Urinary bladder (tissue), 4 donors: Measurements from ENCODE around the gene FANCC. TPM values are rescaled to one million over a fixed set of nuclear protein-coding genes. Genes with fewer than 3 reads are reported as not detected.
"Not testable (repeated sequence)": the region's sequence is repeated elsewhere in the genome, so short reads cannot be mapped to it uniquely, and the experiment has no call there.

ENCODE experiments used
- DNase-seq: peaks from one replicate; pipeline ENCODE4 v3.0.0-alpha.2; 2015; ENCODE audit errors: extremely low spot score
- H3K27ac ChIP-seq: one replicate; pipeline ENCODE4 v1.5.1; 2013; ENCODE audit warnings: low read depth, mild to moderate bottlenecking, moderate library complexity
- H3K36me3 ChIP-seq: one replicate; pipeline ENCODE4 v1.6.1; 2013; ENCODE audit warnings: mild to moderate bottlenecking, moderate library complexity; ENCODE audit not compliant: insufficient read depth
- H3K4me1 ChIP-seq: one replicate; pipeline ENCODE4 v1.6.1; 2013; ENCODE audit warnings: mild to moderate bottlenecking, moderate library complexity; ENCODE audit not compliant: insufficient read depth
- H3K4me3 ChIP-seq: one replicate; pipeline ENCODE4 v1.5.1; 2013; ENCODE audit warnings: low read depth, low read length
- WGBS: extraction: QIAGEN DNeasy Blood & Tissue Kit; methylation state at CpG from one replicate; pipeline ENCODE4 v1.1.7; 2013; 5-methylcytosine and 5-hydroxymethylcytosine counted together
- polyA plus RNA-seq: library from polyadenylated mRNA; stranded (reverse); fragments of 200-250 nt; gene quantifications from one replicate; pipeline ENCODE4 v1.2.3, GENCODE V29; 2013
- total RNA-seq: library from RNA; depleted of rRNA; stranded (reverse); fragments of >200 nt; gene quantifications from one replicate; pipeline ENCODE4 v1.2.3, GENCODE V29; 2014
- donor health status: healthy with polysubstance abuse.
- donor health status: healthy.

FANCC gene
- total and polyA plus RNA-seq, 2 donors: 4.6 to 25.7 TPM

- Histone ChIP-seq H3K36me3 (no peaks in the 10 kb centered on the region), H3K27ac (no peak overlapping the region), H3K4me3 (no peak overlapping the region), H3K4me1 (no peaks in the 10 kb centered on the region)
- WGBS: 46% methylated on average over 9 of the region's 9 CpGs
- DNase-seq: peak; percentile 37
These were observed 33.1 kb downstream of the FANCC start for GRCh38 chr9:95284162-95285080.

- Histone ChIP-seq H3K36me3 (no peaks in the 10 kb centered on the region), H3K4me1 (no peaks in the 10 kb centered on the region), H3K27ac (no peak overlapping the region), H3K4me3 (no peak overlapping the region)
- DNase-seq: no peak
- WGBS: 44% methylated on average over 2 of the region's 2 CpGs
These were observed 33.8 kb downstream of the FANCC start for GRCh38 chr9:95283673-95284072.

- H3K27ac ChIP-seq: no peak overlapping the region
- H3K4me1 ChIP-seq: no peaks in the 10 kb centered on the region
- no peak for DNase-seq
- H3K4me3 ChIP-seq: no peak overlapping the region
- H3K36me3 ChIP-seq: no peaks in the 10 kb centered on the region
These were observed 35.2 kb downstream of the FANCC start for GRCh38 chr9:95282332-95282731.

- no peak overlapping the region for H3K27ac ChIP-seq
- H3K4me3 ChIP-seq: no peak overlapping the region
- no peaks in the 10 kb centered on the region for H3K4me1 ChIP-seq
- no peak for DNase-seq
- H3K36me3 ChIP-seq: no peaks in the 10 kb centered on the region
- 98% methylated on average over 1 of the region's 1 CpG for WGBS
These were observed 36.8 kb downstream of the FANCC start for GRCh38 chr9:95280745-95281144.

- DNase-seq: no peak
- Histone ChIP-seq H3K27ac (no peak overlapping the region), H3K4me3 (no peak overlapping the region)
These were observed 40.0 kb downstream of the FANCC start for GRCh38 chr9:95277509-95277908.

GRCh38 chr9:95276395-95276954, 41.0 kb downstream of the FANCC start:
- H3K36me3 ChIP-seq: no peaks in the 10 kb centered on the region
- no peak overlapping the region for H3K4me3 ChIP-seq
- H3K27ac ChIP-seq: no peak overlapping the region
- no peaks in the 10 kb centered on the region for H3K4me1 ChIP-seq
- 90% methylated on average over 8 of the region's 8 CpGs for WGBS
- DNase-seq: no peak

More at GRCh38 chr9:95277509-95277908, 40.0 kb downstream of the FANCC start:
- Histone ChIP-seq H3K4me1 (no peaks in the 10 kb centered on the region), H3K36me3 (no peaks in the 10 kb centered on the region)

GRCh38 chr9:95274160-95274559, 43.3 kb downstream of the FANCC start:
- H3K27ac ChIP-seq, DNase-seq, H3K36me3 ChIP-seq, H3K4me1 ChIP-seq, H3K4me3 ChIP-seq: not testable (repeated sequence)
- 94% methylated on average over 2 of the region's 2 CpGs for WGBS

- 85% methylated on average over 4 of the region's 4 CpGs for WGBS
- no peaks in the 10 kb centered on the region for H3K4me1 ChIP-seq
- no peaks in the 10 kb centered on the region for H3K36me3 ChIP-seq
- DNase-seq: no peak
- no peak overlapping the region for H3K4me3 ChIP-seq
- H3K27ac ChIP-seq: no peak overlapping the region
These were observed 44.0 kb downstream of the FANCC start for GRCh38 chr9:95273369-95274022.

GRCh38 chr9:95272830-95273229, 44.7 kb downstream of the FANCC start:
- DNase-seq: no peak
- 97% methylated on average over 8 of the region's 8 CpGs for WGBS
- H3K4me3 ChIP-seq: no peak overlapping the region

GRCh38 chr9:95270790-95271189, 46.7 kb downstream of the FANCC start:
- Histone ChIP-seq H3K27ac (no peak overlapping the region), H3K36me3 (no peaks in the 10 kb centered on the region), H3K4me3 (no peak overlapping the region), H3K4me1 (no peaks in the 10 kb centered on the region)
- no peak for DNase-seq
- WGBS: 78% methylated on average over 4 of the region's 4 CpGs

More at GRCh38 chr9:95272830-95273229, 44.7 kb downstream of the FANCC start:
- no peaks in the 10 kb centered on the region for H3K4me1 ChIP-seq
- no peaks in the 10 kb centered on the region for H3K36me3 ChIP-seq
- no peak overlapping the region for H3K27ac ChIP-seq

- not testable (repeated sequence) for H3K27ac ChIP-seq, H3K4me1 ChIP-seq, H3K4me3 ChIP-seq, DNase-seq, H3K36me3 ChIP-seq
- 71% methylated on average over 18 of the region's 18 CpGs for WGBS
These were observed 47.4 kb downstream of the FANCC start for GRCh38 chr9:95269803-95270773.

GRCh38 chr9:95268681-95269080, 48.8 kb downstream of the FANCC start:
- H3K27ac ChIP-seq: no peak overlapping the region
- no peak for DNase-seq
- whole genome bisulfite sequencing: 44% methylated on average over 2 of the region's 2 CpGs
- no peaks in the 10 kb centered on the region for H3K4me1 ChIP-seq
- no peak overlapping the region for H3K4me3 ChIP-seq
- no peaks in the 10 kb centered on the region for H3K36me3 ChIP-seq

- 83% methylated on average over 5 of the region's 5 CpGs for WGBS
These were observed 50.9 kb downstream of the FANCC start for GRCh38 chr9:95266649-95267048.

More at GRCh38 chr9:95266649-95267048, 50.9 kb downstream of the FANCC start:
- Histone ChIP-seq H3K4me1 (no peaks in the 10 kb centered on the region), H3K36me3 (no peaks in the 10 kb centered on the region), H3K27ac (no peak overlapping the region), H3K4me3 (no peak overlapping the region)
- DNase-seq: no peak
